ENCODE data around the gene ZFYVE28. TPM values are rescaled to one million over a fixed set of nuclear protein-coding genes. Genes with fewer than 3 reads are reported as not detected.

Gene ZFYVE28
- total and polyA plus RNA-seq, 8 donors, result 2.2 to 12.4 (median 3.9) TPM

- TF ChIP-seq CTCF (IDR thresholded peaks at IDR 0.05), result no peak
- ATAC-seq (no peak), DNase-seq (no peak)
- H3K9me3 ChIP-seq, result peaks cover 0 to 2% of the 10 kb centered on the region in 2 donors
- no peak overlapping the region for H3K27ac ChIP-seq
- intact Hi-C loops (cut with DNase I), result no loop called here
- H3K4me3 ChIP-seq, result no peak overlapping the region
- no peaks in the 10 kb centered on the region for H3K36me3 ChIP-seq
- H3K27me3 ChIP-seq, result no peaks in the 10 kb centered on the region
- no peaks in the 10 kb centered on the region for H3K4me1 ChIP-seq
Observed at GRCh38 chr4:2320746-2321145, 97.7 kb downstream of the ZFYVE28 start.

GRCh38 chr4:2320152-2320551 lies 98.3 kb downstream of the ZFYVE28 start:
- ATAC-seq, result no peak
- H3K36me3 ChIP-seq, result no peaks in the 10 kb centered on the region

GRCh38 chr4:2318885-2319284 lies 99.6 kb downstream of the ZFYVE28 start:
- H3K4me3 ChIP-seq, result no peak overlapping the region
- no peaks in the 10 kb centered on the region for H3K27me3 ChIP-seq
- intact Hi-C loops (cut with DNase I), result no loop called here
- TF ChIP-seq CTCF (IDR thresholded peaks at IDR 0.05), result no peak
- no peaks in the 10 kb centered on the region for H3K4me1 ChIP-seq
- H3K9me3 ChIP-seq, result no peaks in the 10 kb centered on the region
- ATAC-seq (no peak), DNase-seq (no peak)
- no peak overlapping the region for H3K27ac ChIP-seq
- no peaks in the 10 kb centered on the region for H3K36me3 ChIP-seq

More at GRCh38 chr4:2320152-2320551, 98.3 kb downstream of the ZFYVE28 start:
- H3K4me3 ChIP-seq, result no peak overlapping the region
- no peaks in the 10 kb centered on the region for H3K9me3 ChIP-seq
- intact Hi-C loops (cut with DNase I), result no loop called here
- H3K4me1 ChIP-seq, result no peaks in the 10 kb centered on the region
- H3K27me3 ChIP-seq, result no peaks in the 10 kb centered on the region
- TF ChIP-seq CTCF (IDR thresholded peaks at IDR 0.05), result no peak
- H3K27ac ChIP-seq, result no peak overlapping the region
- no peak for DNase-seq

GRCh38 chr4:2318476-2318875 lies 100.0 kb downstream of the ZFYVE28 start:
- Histone ChIP-seq H3K27ac (no peak overlapping the region), H3K9me3 (no peaks in the 10 kb centered on the region), H3K4me3 (no peak overlapping the region), H3K27me3 (no peaks in the 10 kb centered on the region), H3K4me1 (no peaks in the 10 kb centered on the region), H3K36me3 (no peaks in the 10 kb centered on the region)
- ATAC-seq, result no peak
- intact Hi-C loops (cut with DNase I), result no loop called here
- no peak for DNase-seq
- TF ChIP-seq CTCF (IDR thresholded peaks at IDR 0.05), result no peak

GRCh38 chr4:2313366-2313765 lies 105.1 kb downstream of the ZFYVE28 start:
- Histone ChIP-seq H3K9me3 (peaks cover 0 to 14% of the 10 kb centered on the region in 2 donors), H3K4me1 (no peaks in the 10 kb centered on the region), H3K4me3 (no peak overlapping the region), H3K27me3 (no peaks in the 10 kb centered on the region), H3K36me3 (no peaks in the 10 kb centered on the region), H3K27ac (no peak overlapping the region)
- no peak for DNase-seq
- ATAC-seq, result no peak
- intact Hi-C loops (cut with DNase I), result no loop called here
- no peak for TF ChIP-seq CTCF (IDR thresholded peaks at IDR 0.05)
